HG03039 (cell line): ENCODE measurements around the gene LATS2.
"Not testable (repeated sequence)": the region's sequence is repeated elsewhere in the genome, so short reads cannot be mapped to it uniquely, and the experiment has no call there.

Source experiments
- ATAC-seq: cut with Tn5 transposase; IDR thresholded peaks from one replicate; pipeline ENCODE4 v1.9.1; 2021; ENCODE audit warnings: mild to moderate bottlenecking, moderate library complexity; ENCODE audit not compliant: unreplicated experiment

The LATS2 gene

DNA sequence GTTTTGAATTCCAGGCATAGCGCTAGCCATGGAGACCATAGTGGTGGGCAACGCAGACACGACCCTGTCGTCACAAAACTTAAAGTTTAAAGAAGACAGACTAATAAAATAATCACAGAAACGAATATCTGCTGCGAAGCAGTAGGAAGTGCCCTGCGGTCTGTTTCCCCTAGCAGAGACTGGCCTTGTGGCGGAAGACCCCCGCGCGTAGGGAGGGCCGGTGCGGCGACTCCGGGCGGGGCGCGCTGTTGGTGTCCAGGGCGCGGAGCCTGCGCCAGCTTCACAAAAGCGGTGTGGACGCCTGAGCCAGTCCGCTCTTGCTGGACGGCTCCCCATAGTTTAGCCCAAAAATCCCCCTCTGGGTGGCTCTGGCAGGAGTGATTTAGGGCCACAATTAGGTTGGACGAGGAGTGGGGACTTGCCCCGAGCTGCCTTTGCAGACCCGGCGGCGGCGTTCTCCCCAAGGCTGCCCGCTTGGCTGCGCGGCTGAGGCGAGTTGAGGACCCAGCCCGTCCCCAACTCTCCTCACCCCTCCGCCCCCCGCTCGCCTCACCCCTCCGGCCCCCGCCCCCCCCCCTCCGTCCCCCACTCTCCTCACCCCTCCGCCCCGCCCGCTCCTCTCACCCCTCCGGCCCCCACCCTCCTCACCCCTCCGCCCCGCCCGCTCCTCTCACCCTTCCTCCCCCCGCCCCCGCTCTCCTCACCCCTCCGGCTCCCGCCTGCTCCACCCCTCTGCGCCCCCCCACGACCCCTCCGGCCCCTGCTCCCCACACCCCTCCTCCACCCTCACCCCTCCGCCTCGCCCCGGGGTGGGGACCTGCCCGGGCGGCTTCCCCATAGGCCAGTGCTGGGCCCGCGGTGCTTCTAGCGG is 14.2 kb upstream of the LATS2 start:
- no peak for ATAC-seq

- no peak for ATAC-seq
Measured at GRCh38 chr13:21075011-21075378, 13.6 kb upstream of the LATS2 start.

DNA sequence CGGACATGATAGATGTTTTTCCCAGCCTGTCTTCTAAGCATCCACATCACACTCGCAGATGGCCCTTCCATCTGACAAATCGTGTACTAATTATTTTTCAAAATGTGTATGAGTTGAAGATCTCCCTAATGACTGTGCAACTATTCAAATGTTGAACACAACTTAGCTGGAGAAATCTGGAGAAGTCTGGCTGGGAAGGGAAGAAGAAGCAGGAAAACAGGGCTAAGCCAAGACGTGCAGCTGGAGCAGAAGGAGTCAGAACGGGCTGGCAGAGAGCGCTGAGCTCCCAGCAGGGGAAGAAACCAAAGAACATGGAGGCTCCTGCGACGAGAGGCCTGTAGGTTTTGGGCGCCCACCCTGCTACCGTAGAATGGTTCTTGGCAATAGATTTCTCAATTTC is 13.2 kb upstream of the LATS2 start:
- ATAC-seq: no peak

DNA sequence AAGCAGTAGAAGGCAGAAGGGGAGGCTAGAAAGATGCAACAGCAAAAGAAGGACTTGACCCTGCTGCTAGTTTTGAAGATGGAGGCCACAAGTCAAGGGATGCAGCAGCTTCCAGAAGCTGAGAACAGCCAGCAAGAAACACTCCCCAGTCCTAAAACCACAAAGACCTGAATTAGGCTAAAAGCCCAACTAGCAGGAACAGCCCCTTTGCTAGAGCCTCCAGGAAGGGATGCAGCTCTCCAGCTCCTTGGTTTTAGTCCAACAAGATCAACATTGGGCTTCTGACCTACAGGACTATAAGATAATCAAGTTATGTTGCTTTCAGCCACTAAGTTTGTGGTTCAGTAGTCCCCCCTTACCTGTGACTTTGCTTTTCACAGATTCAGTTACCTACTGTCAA is 10.5 kb upstream of the LATS2 start:
- ATAC-seq: no peak

DNA sequence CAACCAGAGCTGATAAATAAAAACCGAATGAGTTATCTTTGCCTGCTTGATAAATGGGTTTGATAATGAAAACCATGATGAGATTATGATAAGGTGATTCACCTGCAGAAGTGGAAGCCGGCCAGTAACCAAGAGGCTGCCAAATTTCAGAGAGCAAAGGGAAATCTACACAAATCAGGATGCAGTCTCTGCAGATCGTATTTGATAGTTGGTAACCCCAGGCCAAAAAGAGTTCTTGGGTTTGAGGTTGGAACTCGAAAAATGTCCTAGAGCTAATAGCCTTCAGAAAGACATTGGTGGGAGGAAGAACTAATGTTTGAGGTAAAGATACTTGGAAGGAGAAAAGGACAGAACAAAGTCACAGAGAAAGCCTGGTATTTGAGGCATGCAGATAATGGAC is 9.6 kb upstream of the LATS2 start:
- ATAC-seq: no peak

- no peak for ATAC-seq
Measured at GRCh38 chr13:21069561-21070004, 8.2 kb upstream of the LATS2 start.

DNA sequence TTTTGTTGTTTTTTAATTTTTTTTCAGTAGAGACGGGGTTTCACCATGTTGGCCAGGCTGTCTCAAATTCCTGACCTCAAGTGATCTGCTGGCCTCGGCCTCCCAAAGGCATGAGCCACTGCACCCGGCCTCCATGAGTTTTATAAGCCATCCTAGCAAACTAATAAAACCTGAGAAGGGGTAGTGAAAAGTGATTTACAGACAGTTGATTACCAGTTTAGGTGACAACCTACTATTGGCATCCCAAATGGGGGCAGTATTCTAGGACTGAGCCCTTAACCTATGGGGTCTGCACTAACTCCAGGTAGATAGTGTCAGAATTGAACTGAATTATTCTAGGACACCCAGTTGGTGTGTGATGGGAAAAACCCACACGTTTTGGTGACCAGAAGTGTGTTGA is 6.5 kb upstream of the LATS2 start:
- ATAC-seq: no peak

DNA sequence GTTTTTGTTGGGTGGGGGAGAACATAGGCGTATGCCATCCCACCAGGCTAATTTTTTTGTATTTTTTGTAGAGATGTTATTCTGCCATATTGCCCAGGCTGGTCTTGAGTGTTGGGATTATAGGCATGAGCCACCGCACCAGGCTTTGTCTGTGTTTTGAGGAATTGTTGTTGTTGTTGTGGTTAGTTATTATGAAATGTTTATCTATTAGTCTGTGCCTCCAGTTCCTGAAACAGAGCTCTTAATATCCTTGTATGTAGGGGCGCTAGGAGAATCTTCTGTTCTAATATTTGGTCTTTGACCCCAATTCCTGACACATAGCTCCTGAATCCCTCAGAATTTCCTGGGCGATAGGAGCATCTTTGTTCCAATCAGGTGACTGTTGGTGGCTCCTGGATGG is 5.6 kb upstream of the LATS2 start:
- no peak for ATAC-seq

DNA sequence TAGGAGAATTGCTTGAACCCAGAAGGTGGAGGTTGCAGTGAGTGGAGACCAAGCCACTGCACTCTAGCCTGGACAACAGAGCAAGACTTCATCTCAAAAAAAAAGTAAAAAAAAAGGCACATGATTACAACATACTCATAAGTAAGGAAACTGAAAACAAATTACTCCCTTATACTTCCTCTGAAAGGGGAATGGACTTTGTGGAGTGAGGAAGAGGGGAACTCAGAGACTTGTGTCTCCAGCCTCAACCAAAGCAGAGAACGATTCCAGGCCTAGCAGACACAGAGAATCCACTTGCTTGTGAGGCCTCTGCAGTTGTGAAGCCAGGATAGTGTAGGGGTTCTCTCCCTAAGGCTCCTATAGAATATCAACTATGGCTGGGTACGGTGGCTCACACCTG is 4.3 kb upstream of the LATS2 start:
- ATAC-seq: no peak

DNA sequence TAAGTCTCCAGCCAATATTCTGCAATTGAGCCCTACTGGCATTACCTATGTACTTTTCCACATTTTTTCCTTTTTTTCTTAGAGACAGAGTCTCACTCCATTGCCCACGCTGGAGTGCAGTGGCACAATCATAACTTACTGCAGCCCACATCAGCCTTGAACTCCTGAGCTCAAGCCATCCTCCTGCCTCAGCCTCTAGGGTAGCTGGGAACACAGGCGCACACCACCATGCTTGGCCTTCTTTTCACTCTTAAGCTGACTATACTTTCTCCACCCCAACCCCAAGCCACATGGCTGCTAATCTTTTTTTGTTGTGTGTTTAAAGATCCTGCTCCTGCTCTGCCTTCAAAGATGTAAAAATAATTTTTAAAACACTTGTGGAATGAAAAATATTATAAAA is 1.6 kb upstream of the LATS2 start:
- no peak for ATAC-seq

GRCh38 chr13:21060338-21061028 is 903 bp downstream of the LATS2 start:
- peak; percentile 5 for ATAC-seq

GRCh38 chr13:21059641-21060337 is 1.6 kb downstream of the LATS2 start:
- ATAC-seq: no peak

GRCh38 chr13:21058361-21058760 is 3.0 kb downstream of the LATS2 start:
- no peak for ATAC-seq

DNA sequence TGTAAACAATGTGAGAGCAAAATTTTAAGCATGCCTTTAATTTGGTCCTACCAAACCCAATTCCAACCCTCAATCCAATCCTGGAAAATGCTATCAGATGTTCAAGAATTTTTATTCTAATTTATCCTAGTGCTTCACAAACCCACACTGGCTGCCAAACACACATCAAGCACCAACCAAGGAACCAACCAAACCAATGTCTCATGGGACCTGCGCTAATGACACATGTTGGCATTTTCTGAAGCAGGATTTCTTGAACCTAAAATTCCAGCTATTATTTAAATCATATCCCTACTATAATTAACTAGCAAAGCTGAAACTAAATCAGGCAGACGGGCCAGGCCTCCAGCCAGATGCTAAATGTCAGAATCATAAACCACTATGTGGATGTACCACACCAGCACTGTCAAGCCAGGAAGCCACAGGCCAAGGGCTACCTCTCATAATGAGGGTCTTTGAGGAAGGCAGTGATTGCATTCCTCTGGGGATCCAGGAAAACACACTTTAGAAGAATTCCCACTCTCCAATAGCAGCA is 5.8 kb downstream of the LATS2 start:
- ATAC-seq: no peak

- ATAC-seq: no peak
Measured at GRCh38 chr13:21055016-21055415, 6.4 kb downstream of the LATS2 start.

- no peak for ATAC-seq
Measured at GRCh38 chr13:21054313-21054712, 7.1 kb downstream of the LATS2 start.

DNA sequence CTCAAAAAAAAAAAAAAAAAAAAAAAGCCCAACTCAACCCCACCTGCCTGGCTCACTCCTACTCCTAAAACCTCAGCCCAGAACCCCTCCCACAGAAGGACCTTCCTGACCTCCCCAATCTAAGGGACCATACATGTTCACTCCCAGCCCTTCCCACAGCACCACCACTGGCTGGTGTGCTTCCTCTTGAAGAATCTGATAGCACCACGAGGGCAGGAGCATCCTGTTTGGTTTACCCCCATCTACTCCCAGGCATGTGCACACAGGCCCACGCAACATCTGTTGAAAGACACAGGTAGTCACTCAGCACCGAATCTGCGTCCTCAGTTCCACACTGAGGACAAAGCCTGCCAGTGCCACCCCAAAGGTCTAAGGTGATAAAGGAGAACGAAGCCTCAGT is 8.2 kb downstream of the LATS2 start:
- no peak for ATAC-seq

- no peak for ATAC-seq
Measured at GRCh38 chr13:21051675-21052074, 9.7 kb downstream of the LATS2 start.

GRCh38 chr13:21050288-21051197 is 10.8 kb downstream of the LATS2 start:
- no peak for ATAC-seq

- not testable (repeated sequence) for ATAC-seq
Measured at GRCh38 chr13:21049731-21050130, 11.7 kb downstream of the LATS2 start.
